GM12891 (cell line): ENCODE results near the gene SRXN1.

Experiments used
- DNase-seq: peaks from one replicate; pipeline ENCODE4 v3.0.0; 2011; ENCODE audit warnings: low spot score; ENCODE audit not compliant: insufficient read length
- FAIRE-seq: peaks from 2 replicates; lab custom pipeline; 2011; peaks lifted over from hg19 to GRCh38; lab: Jason Lieb, UNC
- PAX5 ChIP-seq: IDR thresholded peaks from 2 replicates; pipeline ENCODE4 v1.6.1; 2011; ENCODE audit warnings: low read length, moderate library complexity, mild to moderate bottlenecking; ENCODE audit not compliant: insufficient read depth, severe bottlenecking
- POLR2A ChIP-seq: IDR thresholded peaks from 2 replicates; pipeline ENCODE4 v1.6.1; 2011; ENCODE audit warnings: low read depth, low read length, control low read depth
- POLR2AphosphoS5 ChIP-seq: IDR thresholded peaks from 2 replicates; pipeline ENCODE4 v1.6.1; 2011; ENCODE audit warnings: low read depth, low read length, control low read depth
- POU2F2 ChIP-seq: IDR thresholded peaks from 2 replicates; pipeline ENCODE4 v1.6.1; 2011; ENCODE audit warnings: low read depth, mild to moderate bottlenecking, control low read depth, low read length, moderate library complexity
- SPI1 ChIP-seq: IDR thresholded peaks from 2 replicates; pipeline ENCODE4 v1.6.1; 2011; ENCODE audit warnings: low read depth, low read length, control low read depth
- TAF1 ChIP-seq: IDR thresholded peaks from 2 replicates; pipeline ENCODE4 v1.6.1; 2011; ENCODE audit warnings: low read depth, low read length, control low read depth

Gene SRXN1

GRCh38 chr20:637559-637958, 15.4 kb downstream of the SRXN1 start:
- TF ChIP-seq SPI1 (no peak), POU2F2 (no peak)
- FAIRE-seq = no peak
- DNase-seq = no peak

GRCh38 chr20:635893-636338, 17.1 kb downstream of the SRXN1 start:
- TF ChIP-seq PAX5 = no peak
- no peak for TF ChIP-seq POLR2A
- TF ChIP-seq SPI1 = no peak
- no peak for TF ChIP-seq POU2F2
- TF ChIP-seq TAF1 = no peak
- no peak for TF ChIP-seq POLR2AphosphoS5
- no peak for DNase-seq
- FAIRE-seq = no peak

- FAIRE-seq (no peak), DNase-seq (no peak)
- TF ChIP-seq PAX5 (no peak), TAF1 (no peak)
These were observed 17.7 kb downstream of the SRXN1 start for GRCh38 chr20:635028-635892.

GRCh38 chr20:634148-634925, 18.7 kb downstream of the SRXN1 start:
- TF ChIP-seq POLR2AphosphoS5 (no peak), SPI1 (no peak), TAF1 (no peak), PAX5 (no peak), POU2F2 (no peak), POLR2A (no peak)
- FAIRE-seq = no peak
- DNase-seq = no peak

GRCh38 chr20:631101-631500, 21.9 kb downstream of the SRXN1 start:
- FAIRE-seq (no peak), DNase-seq (no peak)
- no peak for TF ChIP-seq TAF1
- TF ChIP-seq SPI1 = no peak
- TF ChIP-seq POU2F2 = no peak
- no peak for TF ChIP-seq PAX5
- no peak for TF ChIP-seq POLR2AphosphoS5
- TF ChIP-seq POLR2A = no peak

GRCh38 chr20:626579-626978, 26.4 kb downstream of the SRXN1 start:
- TF ChIP-seq SPI1 (no peak), POLR2A (no peak), POU2F2 (no peak), POLR2AphosphoS5 (no peak), PAX5 (no peak), TAF1 (no peak)
- DNase-seq (no peak), FAIRE-seq (no peak)

- TF ChIP-seq POLR2A (no peak), PAX5 (no peak), SPI1 (no peak), POU2F2 (no peak), TAF1 (no peak), POLR2AphosphoS5 (no peak)
- no peak for DNase-seq
- FAIRE-seq = no peak
These were observed 27.6 kb downstream of the SRXN1 start for GRCh38 chr20:625360-625932.

GRCh38 chr20:623704-624103, 29.3 kb downstream of the SRXN1 start:
- DNase-seq (no peak), FAIRE-seq (no peak)

GRCh38 chr20:623021-623420, 30.0 kb downstream of the SRXN1 start:
- no peak for FAIRE-seq
- no peak for TF ChIP-seq POLR2A
- TF ChIP-seq SPI1 = no peak
- no peak for TF ChIP-seq POLR2AphosphoS5
- TF ChIP-seq POU2F2 = no peak
- no peak for TF ChIP-seq PAX5
- no peak for TF ChIP-seq TAF1
- no peak for DNase-seq

More at GRCh38 chr20:623704-624103, 29.3 kb downstream of the SRXN1 start:
- TF ChIP-seq POLR2AphosphoS5 = no peak
- TF ChIP-seq SPI1 = no peak
- no peak for TF ChIP-seq POLR2A
- TF ChIP-seq PAX5 = no peak
- TF ChIP-seq TAF1 = no peak
- no peak for TF ChIP-seq POU2F2

GRCh38 chr20:622161-622560, 30.8 kb downstream of the SRXN1 start:
- no peak for FAIRE-seq
- TF ChIP-seq PAX5 = no peak
- no peak for TF ChIP-seq TAF1
- TF ChIP-seq POLR2A = no peak
- no peak for TF ChIP-seq POU2F2
- TF ChIP-seq POLR2AphosphoS5 = no peak
- TF ChIP-seq SPI1 = no peak
- no peak for DNase-seq
